Activated CD4-positive, alpha-beta T cell treated with anti-CD3 and anti-CD28 coated beads, Interleukin-2, amount 50 U/mL, for 48 hours (primary cell): Measurements from ENCODE around the gene WHRN.

Experiments
- DNase-seq, 2 experiments: peaks; one replicate each; pipeline ENCODE4 v3.0.0-alpha.2; 2020

WHRN gene

DNA sequence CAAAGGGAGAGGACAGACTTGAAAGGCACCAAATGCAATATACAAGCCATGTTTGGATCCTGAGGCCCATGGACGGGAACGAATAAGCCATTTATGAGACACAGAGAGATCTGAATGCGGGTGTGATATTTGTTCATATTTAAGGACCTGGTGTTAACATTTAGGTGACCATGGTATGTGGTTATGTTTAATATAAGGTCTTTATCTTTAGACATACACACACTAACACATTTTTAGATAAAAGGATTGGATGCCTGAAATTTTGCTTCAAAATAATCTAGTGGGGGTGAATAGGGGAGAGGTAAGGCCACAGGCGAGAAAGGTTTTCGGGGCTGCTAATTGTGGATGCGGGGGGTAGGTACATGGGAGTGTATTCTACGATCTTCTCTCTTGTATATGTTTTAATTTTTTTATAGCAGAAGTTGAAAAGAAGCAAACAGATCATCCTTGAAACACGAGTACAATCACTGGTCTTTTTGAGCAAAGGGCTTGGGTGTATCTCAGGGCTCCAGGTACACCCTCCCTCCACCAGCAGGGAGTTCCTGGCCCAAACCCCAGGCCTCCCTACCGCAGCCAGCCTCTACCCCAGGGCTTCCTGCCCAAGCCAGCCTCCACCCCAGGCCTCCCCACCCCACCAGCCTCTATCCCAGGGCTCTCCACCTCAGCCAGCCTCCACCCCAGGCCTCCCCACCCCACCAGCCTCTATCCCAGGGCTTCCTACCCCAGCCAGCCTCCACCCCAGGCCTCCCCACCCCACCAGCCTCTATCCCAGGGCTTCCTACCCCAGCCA lies 129.7 kb downstream of the WHRN start:
- DNase-seq, result no peak

DNA sequence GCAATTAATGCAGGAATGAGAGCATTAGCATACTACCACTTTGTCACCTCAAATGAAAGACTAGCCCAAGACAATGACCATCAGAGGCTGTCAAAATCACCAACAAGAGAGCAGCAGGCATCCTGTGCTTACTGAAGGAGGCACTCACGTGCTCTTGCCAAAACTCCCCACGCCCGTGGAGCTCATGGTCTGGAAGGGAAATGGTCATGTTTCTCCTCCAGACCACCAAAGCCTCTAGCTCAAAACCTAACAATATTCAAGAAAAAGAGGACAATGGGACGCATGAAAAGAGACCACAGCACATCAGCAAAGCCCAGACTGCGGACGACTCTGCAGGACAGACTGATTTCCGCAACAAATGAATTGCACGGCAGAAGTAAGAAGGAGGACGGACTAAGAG lies 130.3 kb downstream of the WHRN start:
- no peak for DNase-seq

DNA sequence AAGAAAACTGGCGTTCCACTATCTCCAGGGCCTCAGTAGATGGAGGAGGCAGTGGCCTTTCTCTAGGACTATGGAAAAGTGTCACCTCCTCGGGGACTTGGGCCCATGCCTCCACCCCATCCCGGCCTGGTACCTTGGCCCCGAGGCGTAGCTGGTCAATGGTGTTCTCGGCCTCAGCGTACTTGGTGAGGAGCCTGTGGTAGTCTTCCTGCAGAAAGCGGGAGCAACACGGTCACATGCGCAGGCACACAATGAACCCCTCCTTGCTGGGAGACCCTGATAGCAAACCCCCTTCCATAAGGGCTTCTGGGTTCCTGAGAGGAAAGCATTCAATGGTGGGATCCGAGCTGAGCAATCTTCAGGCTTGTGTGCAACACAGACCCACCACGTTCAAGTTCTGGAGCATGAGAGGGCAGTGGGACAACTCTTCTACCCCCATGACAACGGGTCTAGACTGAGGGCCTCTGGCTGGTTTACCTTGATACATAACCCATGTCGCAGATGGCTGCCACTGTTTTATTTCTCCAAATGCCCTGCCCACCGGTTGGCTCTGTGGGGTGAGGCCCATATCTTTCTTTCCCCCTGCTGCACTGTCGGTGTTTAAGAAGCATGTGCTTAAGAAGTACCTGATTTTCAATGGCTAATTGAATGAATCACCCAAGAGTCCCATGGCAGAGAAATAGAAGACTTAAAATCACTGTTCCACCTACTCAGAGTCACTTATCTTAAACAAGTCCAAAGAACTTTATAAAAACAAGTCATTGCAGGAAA lies 131.1 kb downstream of the WHRN start:
- no peak for DNase-seq

DNA sequence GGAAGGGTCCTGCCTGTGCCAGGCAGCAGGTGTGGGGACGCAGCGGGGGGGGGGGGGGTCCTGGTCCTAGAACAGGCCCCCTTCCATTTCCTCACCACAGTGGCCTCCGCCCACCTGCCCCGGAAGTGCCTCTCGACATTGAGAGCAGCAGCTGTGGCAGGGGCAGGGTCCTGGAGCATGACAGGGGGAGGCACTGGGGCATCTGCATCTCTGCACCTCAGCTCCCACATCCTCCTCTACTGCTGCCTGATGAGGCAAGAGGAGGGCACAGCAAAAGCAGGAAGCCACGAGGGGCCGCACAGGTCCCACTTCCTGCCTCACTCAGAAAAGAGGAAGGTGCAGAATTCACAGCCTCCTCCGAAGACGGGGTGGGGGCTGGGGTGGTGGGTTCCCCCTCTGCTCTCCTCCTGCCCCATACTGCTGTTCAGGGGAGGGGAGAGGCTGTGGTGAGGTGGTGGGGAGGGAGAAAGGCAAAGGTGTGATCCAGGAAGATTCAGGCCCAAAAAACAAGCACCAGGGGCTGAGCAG lies 132.3 kb downstream of the WHRN start:
- DNase-seq, result peak; percentile 76 to 83

DNA sequence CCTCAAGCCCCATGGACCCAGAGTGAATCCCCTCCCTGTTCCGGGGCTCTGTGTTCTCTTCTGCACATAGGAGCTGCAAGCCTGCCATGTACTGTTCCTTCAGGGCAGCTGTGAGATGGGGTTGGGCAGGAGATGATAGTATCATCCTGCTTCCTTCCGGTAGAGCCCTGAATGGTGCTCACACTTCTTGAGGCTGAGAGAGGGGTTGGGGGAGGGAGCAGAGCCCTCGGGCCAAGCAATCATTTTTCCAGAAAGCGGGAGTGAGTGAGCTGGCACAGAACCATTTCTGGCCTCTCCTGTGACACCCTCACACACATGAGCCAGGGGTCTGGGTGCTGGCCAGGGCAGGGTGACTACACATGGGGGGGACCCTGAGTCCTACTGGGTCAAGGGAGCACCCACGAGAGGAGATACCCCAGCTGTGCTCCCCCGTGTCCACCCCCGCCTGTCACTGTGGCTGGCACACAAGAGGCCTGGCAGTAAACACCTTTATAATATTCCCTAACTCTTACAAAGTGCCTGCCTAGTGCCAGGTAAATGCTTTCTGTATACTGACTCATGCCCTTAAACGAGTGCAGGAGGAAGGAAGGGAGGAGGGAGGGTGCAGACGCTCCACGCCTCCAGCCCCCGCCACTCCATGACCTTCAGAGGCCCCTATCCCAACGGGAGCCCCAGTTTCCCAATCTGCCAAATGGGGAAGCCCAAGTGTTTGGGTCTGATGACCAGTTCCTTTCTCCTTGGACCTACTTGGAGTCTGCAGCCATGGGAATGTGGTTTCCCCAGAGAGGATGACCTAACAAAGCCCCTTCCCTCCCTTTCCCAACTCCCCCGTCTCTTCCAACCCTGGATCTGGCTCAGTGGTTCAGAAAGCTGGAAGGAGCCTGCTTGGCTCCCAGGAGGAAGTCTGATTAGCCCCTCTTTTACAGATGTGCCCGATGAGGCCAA lies 133.0 kb downstream of the WHRN start:
- DNase-seq, result peak in 1 of 2 experiments; percentile 59

DNA sequence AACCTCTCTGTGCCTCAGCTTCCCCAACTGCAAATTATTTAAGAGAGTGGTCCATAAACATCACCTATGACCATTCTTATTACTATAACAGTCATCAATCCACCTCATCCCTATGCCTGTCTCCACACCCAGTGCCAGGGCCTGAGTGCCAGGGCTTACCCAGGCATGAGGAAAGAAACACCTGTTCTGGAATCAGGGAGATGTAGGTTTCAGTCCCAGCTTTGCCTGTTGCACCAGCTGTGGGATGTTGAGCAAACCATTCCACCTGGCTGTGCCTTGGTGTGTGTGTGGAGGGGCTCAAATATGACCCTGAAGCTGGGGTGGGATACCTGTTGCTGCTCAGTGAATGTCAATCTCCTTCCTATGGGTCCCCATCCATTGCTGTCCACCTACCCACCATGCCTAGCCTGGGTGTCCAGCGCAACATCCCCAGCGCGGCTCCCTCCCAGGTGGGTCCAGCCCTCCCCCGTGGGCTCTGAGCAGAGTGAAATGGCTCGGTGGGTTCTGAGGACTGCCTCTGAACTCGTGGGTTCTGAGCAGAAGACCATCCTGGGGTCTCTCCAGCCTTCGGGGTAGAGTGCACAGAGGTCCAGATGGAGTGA lies 133.8 kb downstream of the WHRN start:
- no peak for DNase-seq

DNA sequence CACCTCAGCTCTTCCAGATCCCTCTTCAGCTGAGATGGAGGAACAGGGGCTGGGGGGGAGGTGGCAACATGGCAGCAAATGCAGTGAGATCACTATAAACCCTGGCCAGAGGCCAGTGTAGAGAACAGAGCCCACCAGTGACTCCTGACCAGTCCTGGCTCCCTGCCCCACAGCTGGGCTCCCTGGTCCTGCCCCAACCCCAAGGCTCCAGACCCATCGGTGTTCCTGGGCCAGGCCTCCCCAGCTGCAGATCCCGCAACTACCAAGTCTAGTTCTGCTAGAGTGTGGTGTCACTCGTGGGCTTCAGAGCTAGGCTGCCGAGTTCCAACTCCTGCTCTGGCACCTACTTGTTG lies 134.3 kb downstream of the WHRN start:
- DNase-seq, result no peak

DNA sequence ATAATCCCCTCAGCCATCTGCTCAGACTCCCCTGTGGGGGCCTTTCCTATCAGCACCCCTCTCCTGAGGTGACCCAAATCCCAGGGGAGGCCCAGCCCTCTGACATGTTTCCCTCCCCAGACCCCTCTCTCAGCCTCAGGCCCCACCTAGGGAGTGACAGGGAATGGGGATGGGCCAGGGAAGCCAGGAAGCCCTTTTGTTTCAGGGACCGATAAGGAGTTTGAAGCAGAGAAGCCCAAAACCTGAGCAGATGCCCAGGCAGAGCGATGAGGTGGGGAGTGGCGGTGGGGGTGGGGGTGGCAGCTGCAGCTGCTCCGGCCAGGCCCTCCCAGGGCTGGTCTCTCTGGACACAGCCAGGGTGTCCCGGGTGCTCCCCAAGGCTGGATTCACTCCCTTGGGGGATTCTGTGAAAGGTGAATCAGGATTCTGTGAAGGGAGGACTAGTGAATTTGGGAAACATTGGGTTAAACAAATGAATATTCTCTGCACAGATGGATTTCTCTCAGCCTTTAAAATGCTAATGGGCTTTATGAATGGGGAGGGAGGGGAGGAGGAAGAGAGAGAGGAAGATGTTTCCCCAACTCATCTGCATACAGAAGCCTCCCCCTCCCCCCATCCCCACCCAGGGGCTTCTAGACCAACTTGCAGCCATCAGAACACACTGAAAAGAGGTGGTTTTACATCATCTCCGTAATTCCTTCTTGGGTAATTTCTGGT lies 134.9 kb downstream of the WHRN start:
- no peak for DNase-seq

DNA sequence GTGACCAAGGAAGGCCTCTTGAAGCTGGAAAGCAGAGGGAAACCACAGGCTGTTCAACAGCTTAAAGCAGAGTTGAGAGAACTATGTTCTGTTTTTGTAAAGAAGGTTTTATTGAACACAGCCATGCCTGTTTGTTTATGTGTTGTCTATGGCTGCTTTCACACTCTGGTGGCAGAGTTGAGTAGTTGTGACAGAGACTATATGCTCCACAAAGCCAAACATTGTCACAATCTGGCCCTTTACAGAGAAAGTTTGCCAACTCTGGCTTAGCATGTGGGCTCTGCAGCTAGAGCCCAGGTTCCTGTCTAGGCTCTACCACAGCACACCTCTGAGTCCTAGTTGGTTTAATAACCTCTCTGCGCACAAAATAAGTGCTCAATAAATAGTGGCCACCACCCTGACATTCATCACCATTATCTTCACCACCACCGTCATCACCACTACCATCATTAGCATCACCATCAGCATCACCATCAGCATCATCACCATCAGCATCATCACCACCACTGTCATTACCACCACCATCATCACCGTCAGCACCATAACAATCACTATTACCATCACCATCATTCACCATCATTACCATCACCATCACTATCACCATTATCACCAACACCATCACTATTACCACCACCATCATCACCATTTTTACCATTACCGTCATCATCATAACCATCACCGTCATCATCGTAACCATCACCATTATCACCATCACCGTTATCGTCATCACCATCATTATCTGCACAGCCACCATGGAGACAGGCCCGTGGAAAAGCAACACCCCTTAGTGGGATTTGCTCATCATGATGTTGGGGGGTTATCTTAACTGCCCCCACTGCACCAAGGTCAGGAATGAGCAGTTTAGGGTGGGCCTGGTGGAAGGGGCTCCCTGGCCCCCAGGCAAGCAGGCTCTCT lies 135.8 kb downstream of the WHRN start:
- no peak for DNase-seq

DNA sequence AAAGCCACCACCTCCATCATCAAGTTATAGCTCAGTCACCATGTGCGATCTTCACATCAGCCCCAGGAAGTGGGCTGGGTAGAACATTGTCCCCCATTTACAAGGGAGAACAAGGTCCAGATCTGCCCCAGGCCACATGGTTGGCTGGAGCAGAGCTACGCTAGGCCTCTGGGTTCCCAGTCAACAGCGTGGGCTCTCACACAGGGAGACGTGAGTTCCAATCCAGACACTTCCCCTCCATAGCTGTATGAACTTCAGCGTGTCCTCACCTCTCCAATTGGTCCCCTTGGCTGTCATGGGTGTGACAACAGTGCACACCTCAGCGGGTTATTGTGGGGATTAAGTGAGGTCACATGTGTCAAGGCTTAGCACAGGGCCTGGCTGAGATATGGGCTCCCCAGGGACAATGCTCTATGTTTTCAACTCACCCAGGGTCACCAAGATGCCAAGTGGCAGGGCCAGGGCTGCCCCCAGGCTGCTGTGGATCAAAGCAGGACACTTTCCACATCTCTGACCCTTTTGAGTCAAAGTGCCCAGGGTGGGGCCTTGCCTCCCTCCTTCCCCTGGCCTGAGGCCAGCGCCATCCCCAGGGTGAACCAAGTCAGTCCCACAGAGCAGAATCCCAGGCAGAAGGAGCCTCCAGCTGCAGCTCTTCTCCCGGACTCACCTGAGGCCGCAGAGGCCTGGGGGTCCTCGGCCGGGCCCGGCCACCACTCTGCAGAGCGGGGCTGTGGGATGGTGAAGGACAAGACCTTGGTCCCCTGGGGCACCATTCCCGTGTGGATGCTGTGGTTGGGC lies 137.3 kb downstream of the WHRN start:
- no peak for DNase-seq

DNA sequence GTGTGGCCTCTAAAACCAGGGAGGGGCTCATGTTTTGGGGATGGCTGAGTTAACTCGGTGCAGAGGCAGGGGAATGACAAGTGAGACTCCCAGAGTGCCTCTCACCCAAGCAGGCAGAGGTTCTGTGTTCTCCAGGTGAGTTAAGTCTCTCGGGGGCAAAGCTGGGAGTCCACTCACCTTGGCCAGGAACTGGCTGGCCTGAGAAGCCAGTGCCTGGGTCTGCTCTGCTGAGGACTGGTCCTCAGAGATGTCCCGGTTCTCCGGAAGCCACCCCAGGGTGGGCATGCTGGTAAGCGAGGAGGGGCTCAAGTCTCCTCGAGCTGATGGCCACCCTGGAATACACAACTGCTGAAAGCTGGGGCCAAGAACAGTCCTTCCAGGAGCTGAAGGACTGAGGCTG lies 137.9 kb downstream of the WHRN start:
- no peak for DNase-seq

DNA sequence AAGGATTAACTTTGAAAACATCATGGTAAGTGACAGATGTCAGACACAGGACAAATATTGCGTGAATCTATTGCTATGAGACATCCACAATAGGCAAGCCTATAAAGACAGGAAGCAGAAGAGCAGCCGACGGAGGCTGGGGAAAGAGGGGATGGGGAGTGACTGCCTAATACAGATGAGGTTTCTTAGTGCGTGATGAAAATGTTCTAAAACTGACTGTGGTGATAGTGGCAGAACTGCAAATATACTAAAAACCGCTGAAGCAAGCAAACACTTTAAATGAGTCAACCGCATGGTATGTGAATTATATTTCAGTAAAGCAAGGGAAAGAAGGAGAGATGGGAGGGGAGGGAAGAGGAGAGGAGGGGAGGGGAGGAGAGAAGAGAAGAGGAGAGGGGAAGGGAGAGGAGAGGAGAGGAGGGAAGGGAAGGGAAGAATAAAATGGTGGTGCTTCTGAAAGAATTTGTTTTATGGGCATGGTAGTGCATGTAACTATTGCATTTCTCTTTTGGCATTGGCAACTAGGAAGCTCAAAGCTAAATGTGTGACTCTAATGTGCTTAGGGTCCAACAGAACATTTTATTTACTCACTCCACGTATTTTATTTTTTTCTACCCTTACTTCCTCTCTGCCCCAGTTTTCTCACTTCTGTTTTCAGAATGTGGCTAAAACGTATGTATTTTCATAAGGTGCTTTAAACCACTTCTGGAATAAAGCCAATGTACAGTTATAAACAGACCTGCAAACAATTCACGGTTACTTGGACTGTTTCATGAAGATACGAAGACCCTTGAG lies 138.7 kb downstream of the WHRN start:
- DNase-seq, result peak in 1 of 2 experiments; percentile 53

DNA sequence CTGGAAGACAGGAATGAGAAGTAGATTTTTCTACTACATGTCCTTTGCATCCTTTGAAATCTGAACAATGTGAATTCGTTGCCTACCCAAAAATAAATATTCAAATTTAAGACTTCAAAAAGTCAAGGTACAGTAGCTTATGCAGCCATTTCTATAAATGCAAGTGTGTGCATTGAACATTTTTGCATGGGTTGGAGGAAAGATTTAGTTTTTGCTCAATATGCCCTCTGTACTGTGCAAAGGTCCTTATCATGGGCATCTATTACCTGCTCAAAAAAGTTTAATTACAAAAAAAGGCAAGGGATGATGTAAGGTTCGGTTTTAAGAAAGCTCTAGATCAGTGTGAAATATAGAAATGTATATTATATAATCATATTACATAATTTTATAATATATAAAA lies 140.1 kb downstream of the WHRN start:
- no peak for DNase-seq

DNA sequence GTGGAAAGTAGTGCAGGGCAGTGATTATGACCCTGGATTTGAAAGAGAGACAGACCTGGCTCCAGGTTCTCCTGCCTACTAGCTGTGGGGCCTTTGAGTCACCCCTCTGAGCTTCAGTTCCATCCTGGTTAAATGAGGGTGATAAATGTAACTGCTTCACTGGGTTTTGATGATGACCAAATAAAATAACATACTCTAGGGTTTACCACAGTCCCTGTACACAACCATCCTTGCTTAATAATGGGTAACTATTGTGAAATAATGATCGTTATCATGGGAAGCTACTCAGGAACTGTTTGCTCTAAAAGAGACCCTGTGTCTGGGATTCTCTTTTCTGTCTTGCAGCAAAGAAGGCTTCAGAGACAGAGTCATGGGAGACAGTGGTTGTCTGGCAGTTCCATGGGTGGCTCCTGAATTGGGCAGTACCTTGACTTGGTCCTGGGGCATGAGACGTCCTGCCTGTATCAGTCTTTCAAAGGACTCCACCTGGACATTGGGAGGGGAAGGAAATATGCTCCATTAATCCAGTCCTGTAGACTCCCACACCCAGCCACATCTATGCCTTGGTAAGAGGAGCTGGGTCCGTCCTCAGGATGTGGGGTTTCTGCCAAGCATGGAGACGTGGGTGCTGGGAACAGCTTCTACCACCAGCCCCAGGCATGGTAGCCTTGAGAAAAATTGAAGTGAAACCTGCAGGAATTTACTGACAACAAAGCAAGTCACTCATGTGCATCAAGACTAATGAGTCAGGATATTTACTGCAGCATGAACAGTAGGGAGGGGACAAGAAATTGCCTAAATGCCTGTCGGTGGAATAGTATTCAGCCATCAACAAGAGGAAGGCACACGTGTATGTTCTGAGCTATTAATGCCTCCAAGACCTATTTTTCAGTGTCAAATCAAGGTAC lies 140.9 kb downstream of the WHRN start:
- no peak for DNase-seq

DNA sequence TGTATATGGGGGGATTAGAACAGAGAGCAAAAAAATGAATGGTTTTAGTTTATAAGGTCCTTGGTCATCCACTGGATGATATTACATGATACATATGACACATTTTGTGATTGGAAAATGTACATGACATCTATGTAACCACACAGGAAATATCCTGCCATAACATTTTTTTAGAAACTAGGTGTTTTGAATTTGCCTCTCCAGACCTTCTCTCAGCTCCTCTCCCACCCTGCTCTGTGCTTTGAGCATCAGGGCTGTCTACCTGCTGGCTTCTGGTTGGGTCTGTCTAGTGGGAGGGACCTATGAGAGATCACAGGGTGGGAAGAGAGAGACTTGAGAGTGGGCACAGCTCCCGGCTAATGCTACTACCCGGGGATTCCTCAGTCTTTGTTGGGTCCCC lies 141.8 kb downstream of the WHRN start:
- DNase-seq, result peak in 1 of 2 experiments; percentile 39

DNA sequence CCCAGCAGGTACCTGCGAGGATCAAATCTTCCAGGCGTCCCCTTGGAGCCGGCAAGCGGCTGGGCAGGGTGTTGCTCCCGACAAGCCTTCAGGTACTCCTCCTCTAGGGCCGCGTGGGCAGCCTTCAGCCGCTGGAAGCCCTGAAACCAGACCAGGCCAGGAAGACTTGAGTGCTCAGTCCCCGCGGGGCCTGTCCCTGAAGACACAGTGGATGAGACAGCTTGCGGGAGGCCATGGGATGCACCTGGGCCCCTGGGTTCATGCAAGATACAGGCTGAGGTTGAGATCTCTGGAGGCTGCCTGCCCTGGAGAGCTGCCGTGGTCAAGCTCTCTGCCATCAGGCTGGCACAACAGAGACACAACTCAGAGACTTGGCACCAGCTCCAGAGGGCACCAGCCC lies 142.9 kb downstream of the WHRN start:
- no peak for DNase-seq

DNA sequence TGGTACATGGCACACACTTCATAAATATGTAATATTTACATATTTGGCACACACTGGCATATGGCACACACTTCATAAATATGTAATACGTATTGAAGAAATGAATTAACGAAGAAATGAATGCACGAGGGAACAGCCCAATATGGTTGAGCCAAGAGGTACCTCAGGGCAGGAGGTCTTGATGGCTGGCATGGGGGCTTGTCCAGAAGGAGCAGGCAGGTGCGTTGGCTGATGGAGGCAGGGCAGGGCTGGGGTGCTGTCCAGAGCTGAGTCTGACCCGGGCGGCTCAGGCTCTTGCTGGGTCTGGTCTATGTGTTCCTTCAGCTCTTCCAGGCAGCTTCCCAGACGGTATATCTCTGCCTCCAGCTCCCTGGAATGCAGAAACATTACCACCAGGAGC lies 143.7 kb downstream of the WHRN start:
- no peak for DNase-seq

DNA sequence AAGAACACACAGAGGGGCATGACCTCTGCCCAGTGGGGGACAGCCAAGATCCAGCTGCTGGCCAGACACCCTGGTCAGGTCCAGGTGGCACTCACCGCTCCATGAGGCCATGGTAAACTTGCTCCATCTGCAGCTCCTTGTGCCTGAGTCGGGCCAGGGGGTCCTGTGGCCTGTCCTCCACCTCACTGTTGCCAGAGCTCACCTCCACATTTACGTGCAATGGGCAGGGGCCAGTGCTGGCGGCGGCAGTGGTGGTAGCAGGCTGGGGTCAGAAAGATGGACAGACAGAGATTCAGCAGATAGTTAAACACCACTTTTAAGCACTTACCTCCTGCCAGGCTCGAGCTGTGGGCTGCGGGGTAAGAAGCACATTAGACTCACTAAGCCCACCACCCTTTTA lies 145.5 kb downstream of the WHRN start:
- DNase-seq, result no peak
